Bronchial epithelial cell (primary cell): ENCODE results near the gene L2HGDH. TPM values are rescaled to one million over a fixed set of nuclear protein-coding genes. Genes with fewer than 3 reads are reported as not detected.

Experiments
- DNase-seq: peaks from one replicate; pipeline ENCODE4 v3.0.0-alpha.2; 2010; ENCODE audit warnings: low read depth
- FAIRE-seq: peaks from 2 replicates; lab custom pipeline; 2011; peaks lifted over from hg19 to GRCh38; lab: Jason Lieb, UNC
- H3K27me3 ChIP-seq: 2 replicates; pipeline ENCODE4 v1.5.1; 2011; ENCODE audit warnings: low read length; ENCODE audit not compliant: control insufficient read depth, insufficient read depth
- H3K36me3 ChIP-seq: 2 replicates; pipeline ENCODE4 v1.5.1; 2011; ENCODE audit warnings: low read length; ENCODE audit not compliant: control insufficient read depth, insufficient read depth
- H3K4me3 ChIP-seq: 2 replicates; pipeline ENCODE4 v1.5.1; 2011; ENCODE audit warnings: mild to moderate bottlenecking, low read depth, low read length, control low read depth
- CTCF ChIP-seq: IDR thresholded peaks from 2 replicates; pipeline ENCODE4 v1.5.1; 2011; ENCODE audit warnings: mild to moderate bottlenecking, moderate library complexity, low read length, control low read depth, inconsistent platforms; ENCODE audit not compliant: insufficient read depth, severe bottlenecking
- total RNA-seq: library from RNA; depleted of rRNA; stranded (reverse); fragments of >200 nt; gene quantifications from 2 replicates; pipeline ENCODE4 v1.2.1, GENCODE V29; 2014

Gene L2HGDH
- total RNA-seq, 1 donor from 2014 or later = 6.6 TPM

DNA sequence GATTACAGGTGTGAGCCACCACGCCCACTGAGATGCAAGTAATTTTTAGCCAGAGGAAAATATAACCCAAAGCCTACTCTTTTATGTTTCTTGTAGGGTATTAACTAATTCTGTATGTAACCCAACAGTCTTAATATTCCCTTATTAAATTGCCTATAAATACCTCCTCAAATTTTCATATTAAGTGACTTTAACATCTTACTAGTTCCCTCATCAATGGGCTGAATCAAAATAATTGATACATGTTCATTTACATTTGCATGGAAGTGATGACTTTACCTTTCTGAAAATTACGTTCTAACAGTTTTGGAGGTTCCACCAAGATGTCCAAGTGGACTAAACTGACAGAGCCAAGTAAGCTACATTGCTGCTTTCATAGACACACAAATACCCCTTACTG lies 83.7 kb downstream of the L2HGDH start:
- DNase-seq = no peak
- Histone ChIP-seq H3K27me3 (no peaks in the 10 kb centered on the region), H3K4me3 (no peak overlapping the region), H3K36me3 (no peaks in the 10 kb centered on the region)
- no peak for TF ChIP-seq CTCF
- FAIRE-seq = no peak

DNA sequence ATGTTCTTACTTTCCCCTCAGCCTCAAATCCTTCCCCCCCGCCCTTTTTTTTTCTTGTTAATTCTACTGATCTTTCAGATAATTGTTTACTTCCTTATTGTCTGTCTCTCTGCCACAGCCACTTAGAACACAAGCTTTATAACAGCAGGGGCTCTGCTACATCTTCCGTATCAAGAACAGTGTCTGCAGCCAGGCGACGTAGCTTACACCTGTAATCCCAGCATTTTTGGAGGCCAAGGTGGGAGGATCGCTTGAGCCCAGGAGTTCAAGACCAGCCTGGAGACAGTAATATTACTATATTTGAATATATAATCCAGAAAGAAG lies 86.1 kb downstream of the L2HGDH start:
- no peak overlapping the region for H3K4me3 ChIP-seq
- no peak for DNase-seq
- no peaks in the 10 kb centered on the region for H3K27me3 ChIP-seq
- no peak for TF ChIP-seq CTCF
- no peaks in the 10 kb centered on the region for H3K36me3 ChIP-seq
- no peak for FAIRE-seq

- DNase-seq = peak; percentile 51
- H3K36me3 ChIP-seq = no peaks in the 10 kb centered on the region
- FAIRE-seq = no peak
- H3K27me3 ChIP-seq = no peaks in the 10 kb centered on the region
- no peak for TF ChIP-seq CTCF
- no peak overlapping the region for H3K4me3 ChIP-seq
Observed at GRCh38 chr14:50225067-50225973, 86.7 kb downstream of the L2HGDH start.

DNA sequence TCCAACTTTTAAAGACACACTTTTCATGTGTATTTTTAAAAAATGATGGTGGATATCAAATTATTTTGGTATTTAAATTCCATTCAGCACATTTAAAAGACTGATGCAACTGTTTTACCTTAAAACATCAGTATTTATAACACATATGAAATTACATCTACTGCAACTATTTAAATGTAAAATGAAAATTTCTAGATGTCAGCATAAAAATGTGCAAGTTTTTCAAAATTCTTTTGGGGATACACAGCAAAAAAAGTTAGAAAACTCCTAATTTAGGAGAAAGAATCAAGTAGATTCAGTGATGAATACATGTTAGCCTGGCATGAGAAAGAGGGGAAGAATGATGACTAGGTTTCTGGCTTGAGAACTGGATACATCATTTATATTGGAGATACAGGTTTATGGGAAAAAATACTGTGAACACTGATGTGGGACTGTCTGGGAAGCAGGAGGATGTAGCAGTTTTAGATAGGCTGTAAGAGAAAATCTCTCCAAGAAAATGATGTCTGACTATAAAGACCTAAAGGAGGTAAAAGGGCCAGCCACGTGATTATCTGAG lies 89.9 kb downstream of the L2HGDH start:
- H3K4me3 ChIP-seq = no peak overlapping the region
- no peaks in the 10 kb centered on the region for H3K36me3 ChIP-seq
- DNase-seq = no peak
- TF ChIP-seq CTCF = no peak
- H3K27me3 ChIP-seq = no peaks in the 10 kb centered on the region
- no peak for FAIRE-seq

- Histone ChIP-seq H3K27me3 (no peaks in the 10 kb centered on the region), H3K36me3 (no peaks in the 10 kb centered on the region), H3K4me3 (no peak overlapping the region)
- DNase-seq (no peak), FAIRE-seq (no peak)
- no peak for TF ChIP-seq CTCF
Observed at GRCh38 chr14:50218501-50218900, 93.5 kb downstream of the L2HGDH start.
